NK-92 (cell line): ENCODE measurements around the gene CEBPA.

Experiments
- DNase-seq: peaks from one replicate; lab custom pipeline; 2025; ENCODE audit not compliant: unreplicated experiment; lab: John Stamatoyannopoulos, UW

The CEBPA gene

DNA sequence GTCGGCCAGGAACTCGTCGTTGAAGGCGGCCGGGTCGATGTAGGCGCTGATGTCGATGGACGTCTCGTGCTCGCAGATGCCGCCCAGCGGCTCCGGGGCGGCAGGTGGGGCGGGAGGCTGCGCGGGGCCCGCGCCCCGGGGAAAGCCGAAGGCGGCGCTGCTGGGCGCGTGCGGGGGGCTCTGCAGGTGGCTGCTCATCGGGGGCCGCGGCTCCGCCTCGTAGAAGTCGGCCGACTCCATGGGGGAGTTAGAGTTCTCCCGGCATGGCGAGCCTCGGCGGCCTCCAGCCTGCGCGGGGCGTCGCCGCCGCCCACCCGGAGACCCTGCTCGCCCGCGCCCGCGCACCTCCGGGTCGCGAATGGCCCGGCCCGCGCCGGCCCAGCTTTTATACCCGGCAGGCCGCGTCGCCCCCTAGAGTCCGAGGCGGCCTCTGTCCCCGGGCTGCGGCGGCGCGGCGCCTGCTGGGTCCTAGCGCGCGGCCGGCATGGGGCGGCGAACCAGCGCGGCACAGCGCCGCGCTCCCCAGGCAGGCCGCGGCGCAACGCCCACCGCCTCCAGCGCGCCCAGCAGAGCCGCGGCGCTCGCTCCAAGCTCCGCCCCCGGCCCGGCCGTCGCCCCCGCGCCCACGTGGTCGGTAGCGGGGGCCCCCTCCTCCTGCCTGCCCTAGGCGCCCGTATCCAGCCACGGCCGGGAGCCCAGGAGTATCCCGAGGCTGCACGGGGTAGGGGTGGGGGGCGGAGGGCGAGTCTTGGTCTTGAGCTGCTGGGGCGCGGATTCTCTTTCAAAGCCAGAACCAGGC, at the start of gene CEBPA:
Gene CEBPA (minus strand): TSS at position 360 of the 799 bp plus-strand sequence. CDS start 120 bp downstream, at position 240.
- DNase-seq, result no peak

DNA sequence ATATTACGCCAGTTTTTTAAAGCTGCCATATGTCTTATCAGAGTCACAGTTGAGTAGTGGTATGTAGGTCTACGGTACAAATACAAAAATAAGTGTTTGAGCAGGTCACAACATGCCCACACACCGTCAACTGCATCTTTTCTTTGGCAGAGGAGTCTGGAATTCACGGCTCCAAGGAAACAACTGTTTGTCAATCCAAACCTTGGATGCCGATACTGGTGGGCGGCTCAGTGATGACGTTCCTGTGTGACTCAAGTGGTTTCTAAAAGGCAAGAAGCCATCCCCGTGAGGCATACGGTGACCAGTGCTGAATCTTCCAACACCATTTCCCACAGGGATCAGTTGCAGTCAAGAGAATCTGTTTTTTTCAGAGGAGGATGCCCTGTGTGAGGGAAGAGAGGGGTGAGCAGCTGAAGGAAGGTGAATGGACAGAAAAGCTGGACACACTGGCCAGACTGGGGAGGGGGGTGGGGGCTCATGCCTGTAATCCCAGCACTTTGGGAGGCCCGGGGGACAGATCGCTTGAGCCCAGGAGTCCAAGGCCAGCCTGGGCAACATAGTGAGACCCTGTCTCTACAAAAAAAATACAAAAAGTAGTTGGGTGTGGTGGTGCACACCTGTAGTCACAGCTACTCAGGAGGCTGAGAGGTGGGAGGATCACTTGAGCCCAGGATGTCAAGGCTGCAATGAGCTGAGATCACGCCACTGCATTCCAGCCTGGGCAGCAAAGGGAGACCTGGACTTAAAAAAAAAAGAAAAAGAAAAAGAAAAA, 48.4 kb upstream of the CEBPA start:
- DNase-seq, result no peak

DNA sequence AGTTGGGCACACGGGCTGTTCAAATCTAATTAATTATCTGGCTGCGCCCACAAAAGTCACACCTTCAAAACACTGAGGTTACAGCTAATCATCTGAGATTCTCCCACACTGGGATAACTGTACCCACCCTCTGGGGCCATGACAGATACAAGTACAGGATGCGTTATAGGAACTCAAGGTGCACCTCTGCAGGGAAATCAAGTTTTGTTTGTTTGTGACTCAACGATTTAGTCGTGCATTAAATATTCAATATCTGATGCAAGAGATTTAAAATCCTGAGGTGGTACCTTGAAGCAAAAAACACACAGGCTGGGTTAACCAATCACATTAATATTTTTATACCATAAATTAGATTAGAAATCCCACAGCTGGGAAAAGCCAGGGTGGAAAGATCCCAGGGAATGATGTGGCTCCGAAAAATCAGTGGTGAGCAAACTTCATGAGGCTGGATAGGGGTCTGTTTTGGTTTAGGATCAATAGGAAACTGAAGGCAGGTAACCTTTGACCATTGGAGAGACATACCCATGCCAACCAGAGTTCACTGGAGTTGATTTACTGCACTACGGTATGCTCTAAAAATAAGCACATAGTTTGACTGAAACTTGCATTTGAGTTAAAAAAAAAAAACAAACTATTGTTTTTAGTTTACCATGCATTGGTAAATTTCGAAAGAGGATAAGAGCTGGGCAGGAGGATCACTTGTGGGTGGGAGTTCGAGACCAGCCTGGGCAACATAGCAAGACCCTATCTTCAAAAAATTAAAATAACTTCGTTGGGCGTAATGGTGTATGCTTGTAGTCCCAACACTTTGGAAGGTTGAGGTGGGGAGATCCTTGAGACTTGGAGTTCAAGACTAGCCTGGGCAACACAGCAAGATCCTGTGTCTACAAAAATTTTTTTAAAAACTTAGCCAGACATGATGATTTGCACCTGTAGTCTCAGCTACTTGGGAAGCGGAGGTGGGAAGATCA, 47.3 kb upstream of the CEBPA start:
- no peak for DNase-seq

DNA sequence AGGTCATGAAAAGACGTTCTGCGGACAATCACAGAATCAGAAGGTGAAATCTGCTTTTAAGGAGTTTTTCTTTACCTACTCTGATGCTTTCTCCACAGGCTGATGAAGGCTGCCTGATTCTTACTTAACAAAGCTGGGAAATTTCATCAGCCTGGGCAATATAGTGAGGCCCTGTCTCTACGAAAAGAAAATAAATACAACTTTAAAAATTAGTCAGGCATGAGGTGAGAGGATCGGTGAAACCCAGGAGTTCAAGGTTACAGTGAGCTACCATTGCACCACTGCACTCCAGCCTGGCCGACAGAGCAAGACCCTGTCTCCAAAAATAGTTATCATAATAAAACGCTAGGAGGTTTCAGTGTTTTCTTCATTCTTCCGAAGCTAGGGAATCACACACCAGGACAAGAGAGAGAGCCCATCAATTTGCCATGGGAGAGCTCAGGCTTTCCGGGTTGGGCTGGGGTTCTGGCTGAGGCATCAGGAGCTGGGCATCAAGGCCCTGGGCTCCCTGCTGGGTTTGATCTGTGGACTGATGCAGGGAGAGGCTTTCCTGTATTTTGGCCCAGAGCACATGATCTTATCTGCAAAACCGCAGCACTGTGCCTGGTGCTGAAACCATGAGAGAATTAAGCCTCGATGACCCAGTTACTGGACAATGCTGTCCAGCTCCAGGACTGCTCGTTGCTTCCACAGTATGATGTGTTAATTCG, 46.1 kb upstream of the CEBPA start:
- DNase-seq, result no peak

DNA sequence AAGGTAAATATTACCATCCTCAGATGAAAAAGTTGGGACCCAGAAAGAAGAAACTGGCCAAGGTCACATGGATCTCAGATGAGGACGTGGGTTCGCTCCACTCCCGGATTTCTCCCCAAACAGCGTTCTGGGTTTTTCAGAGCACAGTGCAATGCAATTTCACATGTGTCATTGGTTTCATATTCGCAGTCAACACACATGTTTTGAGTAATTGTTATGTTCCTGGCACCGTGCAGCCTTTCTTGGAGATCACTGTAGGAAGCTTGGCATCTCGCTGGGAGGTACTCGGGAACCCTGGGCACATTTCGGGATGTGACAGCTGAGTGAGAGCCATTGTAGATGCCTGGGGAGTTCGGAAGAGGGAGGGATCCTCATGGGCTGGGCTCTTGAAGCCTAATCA, 45.0 kb upstream of the CEBPA start:
- no peak for DNase-seq

DNA sequence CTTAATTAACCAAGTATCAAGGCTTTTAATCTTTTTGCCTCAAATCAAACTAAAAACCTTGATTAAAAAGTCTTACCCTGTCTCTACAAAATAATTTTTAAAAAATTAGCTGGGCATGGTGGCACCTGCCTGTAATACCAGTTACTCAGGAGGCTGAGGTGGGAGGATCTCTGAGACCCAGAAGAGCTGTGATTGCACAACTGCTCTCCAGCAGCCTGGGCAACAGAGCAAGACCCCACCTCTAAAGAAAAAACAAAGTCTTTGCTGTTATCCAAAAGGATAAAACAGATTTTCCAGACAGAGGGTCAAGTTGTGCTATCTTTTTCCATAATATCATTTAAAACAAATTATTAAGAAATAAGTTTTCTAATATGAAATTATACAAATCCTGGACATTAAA, 44.3 kb upstream of the CEBPA start:
- no peak for DNase-seq

DNA sequence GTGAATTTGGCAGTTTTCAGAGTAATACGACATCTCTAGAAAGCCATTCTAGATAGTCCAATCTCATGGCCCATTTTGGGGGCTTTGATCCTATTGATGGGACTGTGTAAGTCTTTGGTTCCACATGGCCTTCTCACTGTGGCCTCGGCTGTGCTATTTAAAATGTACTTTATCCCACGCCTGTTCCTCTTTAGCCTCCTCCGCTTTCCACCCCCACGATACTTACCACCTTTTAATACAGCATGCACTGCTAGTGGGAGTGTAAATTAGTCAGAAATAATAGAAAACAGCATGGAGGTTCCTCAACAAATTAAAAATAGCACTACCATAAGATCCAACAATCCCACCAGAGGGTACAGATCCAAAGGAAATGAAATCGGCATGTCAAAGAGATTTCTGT, 42.8 kb upstream of the CEBPA start:
- DNase-seq, result no peak

DNA sequence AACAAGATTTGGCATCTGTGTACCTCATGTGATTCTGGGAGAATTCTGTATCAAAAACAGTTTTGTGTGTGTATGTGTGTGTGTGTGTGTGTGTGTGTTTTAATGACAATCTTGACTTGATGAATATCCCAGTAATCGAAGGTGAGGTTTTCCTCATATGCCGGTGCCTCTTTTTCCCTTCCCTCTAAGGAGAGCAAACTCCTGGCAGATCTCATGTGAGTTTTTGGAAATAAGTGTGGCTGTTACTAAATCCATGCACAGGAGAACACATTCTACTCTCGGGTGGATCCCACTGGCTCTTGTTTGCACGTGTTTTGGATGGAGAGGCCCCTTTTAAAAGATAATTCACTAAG, 42.2 kb upstream of the CEBPA start:
- DNase-seq, result no peak

DNA sequence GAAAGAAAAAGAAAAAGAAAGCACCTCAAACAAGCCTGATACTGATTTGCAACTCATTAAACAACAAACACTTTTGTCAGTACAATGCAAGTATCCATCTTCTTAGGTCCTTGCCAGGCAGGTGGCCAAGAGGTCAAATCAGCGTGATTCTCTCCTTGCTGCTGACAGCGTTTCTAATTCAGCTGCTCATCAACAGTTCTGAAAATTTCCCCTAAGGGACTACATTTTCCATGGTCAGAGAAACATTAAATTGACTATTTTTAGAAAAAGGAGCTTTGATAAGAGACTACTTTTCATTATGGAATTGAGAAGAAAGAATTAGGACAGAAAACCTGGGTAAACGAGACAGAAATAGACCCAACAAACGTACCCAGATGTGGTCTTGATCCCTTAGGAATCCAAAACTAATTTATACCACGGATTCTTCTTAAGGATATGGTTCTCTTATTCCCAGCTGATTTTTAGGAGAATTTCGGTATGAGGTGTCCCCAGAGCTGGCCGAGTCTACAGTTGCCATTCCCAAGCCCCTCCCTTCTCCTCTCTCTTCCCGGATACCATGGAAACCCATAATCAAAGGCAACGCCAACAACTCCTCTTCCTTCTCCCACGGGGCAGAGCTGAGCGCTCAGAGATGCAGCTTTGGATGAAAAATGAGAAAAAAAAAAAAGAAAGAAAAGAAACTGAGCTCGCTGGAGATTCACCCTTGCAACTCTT, 41.7 kb upstream of the CEBPA start:
- DNase-seq, result no peak

DNA sequence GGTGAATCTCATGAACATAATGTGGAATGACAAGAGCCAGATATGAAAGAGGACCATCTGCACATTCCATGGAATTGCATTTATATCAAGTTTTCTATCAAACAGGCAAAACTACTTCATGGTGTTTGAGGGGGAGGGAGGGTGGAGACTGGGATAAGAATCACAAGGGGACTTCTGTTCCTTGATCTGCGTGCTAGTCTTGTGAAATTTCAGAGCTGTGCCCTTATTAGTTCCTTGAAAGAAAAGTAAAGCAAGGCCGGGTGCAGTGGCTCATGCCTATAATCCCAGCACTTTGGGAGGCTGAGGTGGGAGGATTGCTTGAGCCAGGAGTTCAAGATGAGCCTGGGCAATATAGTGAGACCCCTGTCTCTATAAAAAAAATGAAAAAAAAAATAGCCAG, 41.0 kb upstream of the CEBPA start:
- DNase-seq, result no peak

DNA sequence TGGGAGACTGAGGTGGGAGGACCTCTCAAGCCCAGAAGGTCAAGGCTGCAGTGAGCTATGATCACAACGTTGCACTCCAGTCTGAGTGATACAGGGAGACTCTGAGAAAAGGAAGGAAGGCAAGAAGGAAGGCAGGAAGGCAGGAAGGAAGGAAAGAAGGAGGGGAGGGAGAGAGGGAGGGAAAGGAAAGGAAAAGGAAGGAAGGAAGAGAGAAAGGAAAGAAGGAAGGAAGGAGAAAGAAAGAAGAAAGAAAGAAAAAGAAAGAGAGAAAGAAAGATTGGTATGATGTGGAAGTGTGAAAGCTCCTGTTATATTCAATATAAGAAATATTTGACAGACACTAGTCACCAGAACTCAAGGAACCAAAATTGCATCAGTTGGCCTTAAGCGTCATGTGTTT, 38.7 kb upstream of the CEBPA start:
- no peak for DNase-seq

DNA sequence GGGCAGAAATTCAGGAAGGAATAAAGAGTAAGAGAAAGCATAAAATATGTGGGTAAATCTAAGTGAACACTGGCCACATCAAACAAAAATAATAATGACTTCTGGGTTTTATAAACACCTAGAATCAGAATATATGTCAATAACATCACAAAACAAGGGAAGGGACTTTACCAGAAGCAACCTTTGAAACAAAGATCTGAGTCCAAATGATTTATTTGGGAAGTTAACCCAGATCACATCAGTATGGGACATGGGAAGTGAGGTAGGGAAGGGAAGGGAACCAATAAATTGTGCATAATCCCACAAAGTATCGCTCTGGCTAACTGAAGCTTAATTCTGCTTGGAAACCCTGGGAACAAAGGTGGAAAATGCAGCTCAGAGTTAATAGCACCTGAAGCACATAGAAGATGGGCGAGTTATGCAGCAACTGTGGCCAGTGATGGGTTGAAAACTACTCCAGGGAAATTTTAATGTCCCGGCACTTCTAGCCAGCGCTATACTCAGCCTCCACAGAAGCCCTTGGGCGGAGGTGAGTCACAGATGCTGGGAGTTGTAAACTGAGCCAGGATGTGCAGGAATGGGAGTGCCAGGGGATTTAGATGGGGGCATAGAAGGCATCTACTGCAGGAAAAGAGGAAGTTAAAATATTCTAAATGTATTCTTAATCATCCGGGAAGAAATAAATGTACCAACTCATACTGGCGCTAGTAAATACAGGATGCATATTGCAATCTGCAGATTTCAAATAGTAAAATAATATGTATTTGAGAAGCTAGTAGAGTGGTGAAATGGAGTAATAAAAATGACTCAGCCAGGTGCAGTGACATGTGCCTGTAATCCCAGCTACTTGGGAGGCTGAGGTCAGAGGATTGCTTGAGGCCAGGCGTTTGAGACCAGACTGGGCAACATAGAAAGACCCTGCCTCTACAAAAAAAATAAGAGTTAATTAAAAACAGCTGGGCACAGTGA, 37.0 kb upstream of the CEBPA start:
- no peak for DNase-seq

DNA sequence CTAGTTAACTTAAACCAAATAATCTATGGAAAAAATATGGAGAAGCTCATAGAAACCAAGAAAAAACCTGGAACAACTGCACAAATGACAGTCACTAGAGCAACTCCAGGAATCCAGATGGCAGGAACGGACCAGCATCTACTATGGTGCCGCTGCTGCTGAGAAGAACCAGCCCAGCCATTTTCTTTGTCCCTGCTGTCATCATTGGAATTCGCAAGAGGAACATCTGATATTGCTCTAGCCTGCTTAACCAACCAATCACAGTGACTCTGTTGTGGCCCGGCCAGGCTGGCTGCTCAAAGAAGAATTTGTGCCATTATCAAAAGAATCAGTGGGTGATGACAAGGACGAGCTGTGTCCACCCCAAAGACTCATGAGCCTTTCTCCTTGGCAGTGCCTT, 33.1 kb upstream of the CEBPA start:
- no peak for DNase-seq

DNA sequence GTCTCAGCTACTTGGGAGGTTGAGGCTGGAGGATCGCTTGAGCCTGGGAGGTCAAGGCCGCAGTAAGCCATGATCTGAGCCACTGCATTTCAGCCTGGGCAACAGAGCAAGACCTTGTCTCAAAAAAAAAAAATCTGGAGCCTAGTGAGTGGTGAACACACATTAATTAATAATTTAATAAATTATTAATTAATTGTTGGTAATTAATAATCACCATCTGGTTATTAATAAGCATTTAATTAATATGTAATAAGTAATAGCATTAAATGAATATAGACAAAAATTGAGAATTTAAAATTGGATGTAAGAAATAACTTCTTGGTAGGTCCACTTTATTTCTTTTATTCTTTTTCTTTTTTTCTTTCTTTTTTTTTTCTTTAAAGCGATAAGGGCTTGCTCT, 31.9 kb upstream of the CEBPA start:
- DNase-seq, result no peak

DNA sequence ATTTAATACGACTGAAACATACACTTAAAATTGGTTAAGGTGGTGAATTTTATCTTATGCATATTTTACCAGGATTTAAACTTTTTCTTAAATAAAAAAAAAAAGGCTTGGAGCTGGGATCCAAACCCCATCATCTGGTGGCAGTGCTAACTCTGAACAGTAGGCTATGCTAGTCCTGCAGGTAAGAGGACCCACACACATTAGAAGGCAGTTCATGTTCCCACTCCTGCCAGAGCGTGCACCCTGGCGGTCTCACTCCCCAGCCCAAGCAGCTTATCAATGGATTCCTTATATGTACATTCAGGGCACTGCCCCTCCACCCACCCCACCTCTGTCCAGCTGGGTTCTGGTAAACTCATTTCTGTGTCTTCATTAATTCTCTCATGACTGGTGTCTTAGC, 31.3 kb upstream of the CEBPA start:
- DNase-seq, result no peak

DNA sequence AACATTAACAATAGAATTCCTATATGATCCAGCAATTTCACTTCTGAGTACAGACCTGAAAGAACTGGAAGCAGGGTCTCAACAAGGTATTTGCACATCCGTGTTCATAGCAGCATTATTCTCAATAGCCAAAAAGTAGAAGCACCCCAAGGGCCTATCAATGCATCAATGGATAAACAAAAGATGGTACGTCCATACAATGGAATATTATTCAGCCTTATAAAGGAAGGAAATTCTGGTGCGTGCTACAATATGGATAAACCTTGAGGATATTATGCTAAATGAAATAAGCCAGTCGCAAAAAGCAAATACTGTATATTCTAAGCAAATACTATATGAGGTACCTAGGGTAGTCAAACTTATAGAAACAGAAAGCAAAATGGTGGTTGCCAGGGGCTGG, 30.8 kb upstream of the CEBPA start:
- no peak for DNase-seq

DNA sequence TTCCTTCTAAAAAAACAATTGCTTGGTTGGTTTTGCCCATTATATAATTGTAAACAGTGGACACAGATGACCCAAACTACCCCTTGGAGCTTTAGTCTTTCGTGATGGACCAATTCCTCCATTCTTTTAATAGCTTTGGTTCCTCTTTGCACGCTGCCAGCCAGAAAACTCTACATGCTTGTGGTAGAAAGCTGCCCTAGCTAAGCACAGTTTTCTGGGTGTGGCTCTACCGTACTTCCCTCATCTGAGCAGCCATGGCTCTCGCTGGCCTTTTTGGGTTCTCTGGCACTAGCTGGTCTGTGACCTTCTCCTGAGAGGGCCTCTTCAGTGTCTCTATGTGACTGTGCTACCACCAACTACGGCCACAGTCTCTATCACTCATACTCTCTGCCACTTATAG, 29.9 kb upstream of the CEBPA start:
- no peak for DNase-seq

DNA sequence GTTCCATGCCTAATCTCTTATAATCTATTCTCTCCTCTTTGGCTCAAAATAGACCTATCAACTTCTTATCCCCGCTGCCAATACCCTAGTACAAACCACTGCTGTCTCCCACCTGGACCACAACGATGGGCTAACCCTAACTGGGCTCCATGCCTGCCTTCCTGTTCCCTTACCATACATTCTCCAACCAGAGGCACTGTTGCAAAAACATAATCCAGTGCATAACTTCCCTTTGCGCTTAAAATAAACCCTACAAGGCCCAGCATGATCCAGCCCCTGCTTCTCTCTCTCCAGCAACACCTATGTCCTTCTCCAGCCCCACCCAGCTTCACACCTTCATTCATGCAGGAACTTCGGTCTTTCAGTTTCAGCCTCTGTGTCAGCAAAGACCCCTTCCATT, 27.4 kb upstream of the CEBPA start:
- DNase-seq, result no peak

DNA sequence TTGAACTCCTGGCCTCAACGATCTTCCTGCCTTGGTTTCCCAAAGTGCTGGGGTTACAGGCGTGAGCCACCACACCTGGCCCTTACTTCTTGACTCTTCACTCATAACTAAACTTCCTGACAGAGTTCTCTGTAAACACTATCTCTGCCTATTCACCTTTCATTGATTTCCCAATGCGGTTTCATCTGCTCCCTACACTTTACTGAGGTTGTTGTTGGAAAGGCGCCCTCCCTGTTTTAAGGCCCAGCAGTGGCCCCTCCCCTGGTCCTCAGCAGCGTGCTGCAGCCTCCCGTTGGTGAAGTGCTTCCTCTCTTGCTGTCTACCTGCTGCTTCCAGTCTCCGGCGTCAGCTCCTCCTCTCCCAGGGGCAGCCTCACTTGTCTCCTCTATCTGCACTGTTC, 26.7 kb upstream of the CEBPA start:
- no peak for DNase-seq
